ENCODE data around the gene MYO1G. TPM values are rescaled to one million over a fixed set of nuclear protein-coding genes. Genes with fewer than 3 reads are reported as not detected.
"Not testable (repeated sequence)": the region's sequence is repeated elsewhere in the genome, so short reads cannot be mapped to it uniquely, and the experiment has no call there.

The MYO1G gene
- total RNA-seq, 1 donor from 2014 or later, result 6.0 TPM

- DNase-seq (ENCODE audit: low spot score), result no peak
Measured at GRCh38 chr7:44944821-44945220, 34.0 kb downstream of the MYO1G start.

- DNase-seq (ENCODE audit: low spot score), result no peak
Measured at GRCh38 chr7:44943631-44944030, 35.2 kb downstream of the MYO1G start.

- DNase-seq (ENCODE audit: low spot score), result no peak
Measured at GRCh38 chr7:44937426-44937825, 41.4 kb downstream of the MYO1G start.

- no peak for DNase-seq (ENCODE audit: low spot score)
Measured at GRCh38 chr7:44936322-44936721, 42.5 kb downstream of the MYO1G start.

GRCh38 chr7:44935583-44935982, 43.2 kb downstream of the MYO1G start:
- DNase-seq (ENCODE audit: low spot score), result no peak

- no peak for DNase-seq (ENCODE audit: low spot score)
Measured at GRCh38 chr7:44935016-44935415, 43.8 kb downstream of the MYO1G start.

- not testable (repeated sequence) for DNase-seq (ENCODE audit: low spot score)
Measured at GRCh38 chr7:44934510-44934909, 44.3 kb downstream of the MYO1G start.

- DNase-seq (ENCODE audit: low spot score), result no peak
Measured at GRCh38 chr7:44930921-44931320, 47.9 kb downstream of the MYO1G start.

GRCh38 chr7:44922351-44922694, 56.5 kb downstream of the MYO1G start:
- DNase-seq (ENCODE audit: low spot score), result no peak

- peak; percentile 89 for DNase-seq (ENCODE audit: low spot score)
Measured at GRCh38 chr7:44921607-44922350, 57.0 kb downstream of the MYO1G start.

GRCh38 chr7:44920119-44920518, 58.7 kb downstream of the MYO1G start:
- no peak for DNase-seq (ENCODE audit: low spot score)

GRCh38 chr7:44918029-44918428, 60.8 kb downstream of the MYO1G start:
- no peak for DNase-seq (ENCODE audit: low spot score)

GRCh38 chr7:44917465-44917864, 61.4 kb downstream of the MYO1G start:
- DNase-seq (ENCODE audit: low spot score), result no peak

- DNase-seq (ENCODE audit: low spot score), result no peak
Measured at GRCh38 chr7:44914992-44915607, 63.7 kb downstream of the MYO1G start.

- no peak for DNase-seq (ENCODE audit: low spot score)
Measured at GRCh38 chr7:44912775-44913347, 66.0 kb downstream of the MYO1G start.

Other genes with a start within 250 kb of the MYO1G start
- gene ZMIZ2, start 230.2 kb downstream of the MYO1G start, total RNA-seq, result 109 TPM
- gene PPIA, start 182.3 kb downstream of the MYO1G start, total RNA-seq, result 923 TPM
- gene H2AZ2, start 130.9 kb downstream of the MYO1G start, total RNA-seq, result 157 TPM
- 21.9 TPM for gene PURB, start 93.5 kb downstream of the MYO1G start, total RNA-seq
- gene CCM2, start 21.2 kb upstream of the MYO1G start, total RNA-seq, result 36.4 TPM
- 4.9 TPM for gene NACAD, start 110.0 kb upstream of the MYO1G start, total RNA-seq
- gene TBRG4, start 132.7 kb upstream of the MYO1G start, total RNA-seq, result 58.0 TPM
- gene RAMP3, start 178.8 kb upstream of the MYO1G start, total RNA-seq, result 23.2 TPM

Data from mucosa of gallbladder (tissue), 1 donor.